ENCODE results near the gene CYFIP2.
"Not testable (repeated sequence)": the region's sequence is repeated elsewhere in the genome, so short reads cannot be mapped to it uniquely, and the experiment has no call there.

The CYFIP2 gene

DNA sequence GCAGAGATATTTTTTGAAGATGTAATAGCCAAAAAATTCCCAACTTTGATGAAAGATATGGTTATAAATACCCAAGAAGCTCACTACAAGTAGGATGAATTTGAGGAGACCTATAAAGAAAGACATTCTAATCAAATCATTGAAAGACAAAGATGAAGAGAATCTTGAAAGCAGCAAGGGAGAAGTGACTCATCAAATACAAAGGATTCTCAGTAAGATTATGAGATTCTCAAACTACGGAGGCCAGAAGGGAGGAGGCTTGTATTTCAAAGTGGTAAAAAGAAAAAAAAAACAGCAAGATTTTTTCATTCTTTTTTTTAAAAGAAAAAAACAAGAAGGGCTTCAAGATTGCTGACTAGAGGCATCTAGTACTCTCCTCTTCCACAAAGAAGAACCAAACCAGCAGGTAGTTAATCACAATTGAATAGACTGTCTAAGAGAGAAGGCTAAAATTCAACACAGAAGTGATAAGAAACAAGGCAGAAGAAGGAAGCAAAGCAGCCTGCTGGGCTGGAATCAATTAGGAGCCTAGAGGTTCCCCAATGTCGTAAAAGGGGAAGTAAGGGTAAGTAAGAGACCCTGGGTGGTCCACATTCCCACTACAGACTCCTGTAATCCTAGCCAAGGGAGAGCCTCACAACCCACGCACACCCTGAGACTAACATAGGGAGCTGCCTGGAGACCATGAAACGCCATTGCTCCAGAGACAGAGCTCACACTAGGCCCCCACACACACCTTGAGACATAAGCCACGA lies 135.0 kb downstream of the CYFIP2 start:
- no peak for FAIRE-seq

- no peak for FAIRE-seq
Measured at GRCh38 chr5:157415838-157416237, 149.9 kb downstream of the CYFIP2 start.

DNA sequence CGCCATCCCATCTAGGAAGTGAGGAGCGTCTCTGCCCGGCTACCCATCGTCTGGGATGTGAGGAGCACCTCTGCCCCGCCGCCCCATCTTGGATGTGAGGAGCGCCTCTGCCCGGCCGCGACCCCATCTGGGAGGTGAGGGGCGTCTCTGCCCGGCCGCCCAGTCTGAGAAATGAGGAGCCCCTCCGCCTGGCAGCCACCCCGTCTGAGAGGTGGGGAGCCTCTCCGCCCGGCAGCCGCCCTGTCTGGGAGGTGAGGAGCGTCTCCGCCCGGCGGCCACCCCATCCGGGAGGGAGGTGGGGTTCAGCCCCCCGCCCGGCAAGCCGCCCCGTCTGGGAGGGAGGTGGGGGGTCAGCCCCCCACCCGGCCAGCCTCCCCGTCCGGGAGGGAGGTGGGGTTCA lies 153.6 kb downstream of the CYFIP2 start:
- not testable (repeated sequence) for FAIRE-seq

DNA sequence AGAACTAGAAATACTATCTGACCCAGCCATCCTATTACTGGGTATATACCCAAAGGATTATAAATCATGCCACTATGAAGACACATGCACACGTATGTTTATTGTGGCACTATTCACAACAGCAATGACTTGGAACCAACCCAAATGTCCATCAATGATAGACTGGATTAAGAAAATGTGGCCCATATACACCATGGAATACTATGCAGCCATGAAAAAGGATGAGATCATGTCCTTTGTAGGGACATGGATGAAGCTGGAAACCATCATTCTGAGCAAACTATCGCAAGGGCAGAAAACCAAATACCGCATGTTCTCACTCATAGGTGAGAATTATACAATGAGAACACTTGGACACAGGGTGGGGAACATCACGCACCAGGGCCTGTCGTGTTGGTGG lies 164.0 kb downstream of the CYFIP2 start:
- FAIRE-seq = not testable (repeated sequence)

DNA sequence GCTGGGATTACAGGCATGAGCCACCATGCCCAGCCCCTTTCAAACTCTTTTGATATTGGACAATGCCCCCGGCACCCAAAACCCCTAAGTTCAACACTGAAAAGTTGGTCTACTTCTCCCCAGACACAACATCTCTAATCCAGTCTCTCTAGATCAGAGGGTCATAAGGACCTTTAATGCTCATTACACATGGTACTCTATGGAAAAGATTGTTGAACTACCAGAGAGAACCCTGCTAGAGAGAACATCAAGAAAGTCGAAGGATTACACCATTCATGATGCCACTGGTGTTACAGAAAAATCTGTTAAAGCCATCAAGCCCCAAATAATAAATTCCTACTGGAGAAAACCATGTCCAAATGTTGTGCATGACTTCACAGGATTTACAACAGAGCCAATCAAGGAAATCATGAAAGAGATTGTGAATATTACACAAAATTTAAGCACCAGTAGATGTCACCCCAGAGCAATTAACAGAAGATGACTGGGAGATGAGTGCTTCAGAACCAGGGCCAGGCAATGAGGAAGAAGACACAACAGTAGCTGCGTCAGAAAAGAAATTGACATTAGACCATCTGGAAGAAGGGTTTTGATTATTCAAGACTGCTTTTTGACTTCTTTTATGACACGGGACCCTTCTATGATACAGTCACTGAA lies 165.7 kb downstream of the CYFIP2 start:
- FAIRE-seq = peak; percentile 70

GRCh38 chr5:157434096-157434495 lies 168.2 kb downstream of the CYFIP2 start:
- FAIRE-seq = no peak

DNA sequence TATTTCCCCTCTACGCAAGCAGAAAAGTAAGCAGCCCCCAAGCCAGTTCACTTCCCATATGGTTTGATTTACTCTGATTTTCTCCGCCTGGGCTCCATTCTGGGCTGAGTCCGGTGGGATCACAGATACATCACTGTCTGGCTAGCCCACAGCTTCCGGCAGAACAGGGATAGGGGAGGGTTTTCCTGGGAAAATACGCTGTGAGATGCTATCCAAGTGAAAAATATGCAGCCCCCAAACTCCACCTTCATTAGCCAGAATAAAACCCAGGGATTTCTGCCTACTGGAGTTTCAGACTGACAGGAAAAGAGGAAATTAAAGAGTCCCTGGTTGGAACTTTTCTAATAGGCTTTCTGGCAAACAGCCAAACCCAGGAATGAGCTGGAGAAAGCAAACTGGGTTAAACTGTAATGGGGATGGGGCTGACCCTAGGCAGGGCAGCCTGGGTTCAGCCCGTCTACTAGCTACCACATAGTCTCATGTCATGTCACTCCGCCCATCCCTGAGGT lies 177.2 kb downstream of the CYFIP2 start:
- no peak for FAIRE-seq

GRCh38 chr5:157444224-157444623 lies 178.3 kb downstream of the CYFIP2 start:
- no peak for FAIRE-seq
